Astrocyte (in vitro differentiated cells and primary cell): ENCODE data around the gene ALKBH3. TPM values are rescaled to one million over a fixed set of nuclear protein-coding genes. Genes with fewer than 3 reads are reported as not detected.
A peak's percentile ranks its signal among the peaks of the same experiment; 100 is the strongest.

Experiments
- DNase-seq: peaks from one replicate; pipeline ENCODE4 v3.0.0-alpha.2; 2010; ENCODE audit warnings: low read depth
- FAIRE-seq: peaks from 2 replicates; lab custom pipeline; 2011; peaks lifted over from hg19 to GRCh38; lab: Jason Lieb, UNC
- H2AFZ ChIP-seq: 2 replicates; pipeline ENCODE4 v1.6.0; 2012; ENCODE audit warnings: low read depth, low read length, inconsistent platforms
- H3K27ac ChIP-seq: 2 replicates; pipeline ENCODE4 v1.5.1; 2011; ENCODE audit warnings: low read depth, low read length, inconsistent platforms
- H3K27me3 ChIP-seq: 2 replicates; pipeline ENCODE4 v1.6.0; 2011; ENCODE audit warnings: low read length, inconsistent platforms; ENCODE audit not compliant: insufficient read depth
- H3K36me3 ChIP-seq: 2 replicates; pipeline ENCODE4 v1.5.1; 2011; ENCODE audit warnings: low read length, inconsistent platforms; ENCODE audit not compliant: insufficient read depth
- H3K4me1 ChIP-seq: 2 replicates; pipeline ENCODE4 v1.5.1; 2011; ENCODE audit warnings: low read length, inconsistent platforms; ENCODE audit not compliant: insufficient read depth
- H3K4me2 ChIP-seq: 2 replicates; pipeline ENCODE4 v1.6.0; 2012; ENCODE audit warnings: low read length, inconsistent platforms
- H3K4me3 ChIP-seq: 2 replicates; pipeline ENCODE4 v1.5.1; 2011; ENCODE audit warnings: low read depth, mild to moderate bottlenecking, low read length, inconsistent platforms; ENCODE audit not compliant: insufficient read depth
- H3K79me2 ChIP-seq: 2 replicates; pipeline ENCODE4 v1.6.0; 2012; ENCODE audit warnings: mild to moderate bottlenecking, low read length, inconsistent platforms; ENCODE audit not compliant: insufficient read depth
- H3K9ac ChIP-seq: 2 replicates; pipeline ENCODE4 v1.6.0; 2012; ENCODE audit warnings: mild to moderate bottlenecking, low read length, inconsistent platforms
- H3K9me3 ChIP-seq: 2 replicates; pipeline ENCODE4 v1.5.1; 2012; ENCODE audit warnings: low read depth, mild to moderate bottlenecking, low read length, inconsistent platforms; ENCODE audit not compliant: insufficient read depth
- H4K20me1 ChIP-seq: 2 replicates; pipeline ENCODE4 v1.6.0; 2012; ENCODE audit warnings: low read length, inconsistent platforms; ENCODE audit not compliant: insufficient read depth
- H3K27ac Mint-ChIP-seq: one replicate; pipeline ENCODE4 v1.8.0; 2021; ENCODE audit warnings: mild to moderate bottlenecking, mixed read lengths; ENCODE audit not compliant: unreplicated experiment
- H3K27me3 Mint-ChIP-seq: one replicate; pipeline ENCODE4 v1.8.0; 2021; ENCODE audit warnings: low read depth, mixed read lengths; ENCODE audit not compliant: unreplicated experiment
- H3K36me3 Mint-ChIP-seq: one replicate; pipeline ENCODE4 v1.8.0; 2021; ENCODE audit warnings: low read depth, mixed read lengths; ENCODE audit not compliant: unreplicated experiment
- H3K4me1 Mint-ChIP-seq: one replicate; pipeline ENCODE4 v1.8.0; 2021; ENCODE audit warnings: low read depth, mixed read lengths; ENCODE audit not compliant: unreplicated experiment
- H3K4me3 Mint-ChIP-seq: one replicate; pipeline ENCODE4 v1.8.0; 2021; ENCODE audit warnings: mild to moderate bottlenecking, moderate library complexity, mixed read lengths; ENCODE audit not compliant: unreplicated experiment
- H3K9me3 Mint-ChIP-seq: one replicate; pipeline ENCODE4 v1.8.0; 2021; ENCODE audit warnings: mild to moderate bottlenecking, mixed read lengths; ENCODE audit not compliant: unreplicated experiment
- EZH2 ChIP-seq: IDR thresholded peaks from 2 replicates; pipeline ENCODE4 v1.6.1; 2012; ENCODE audit warnings: mild to moderate bottlenecking, low read length, inconsistent platforms; ENCODE audit not compliant: insufficient read depth
- total RNA-seq: library from RNA; stranded (reverse); gene quantifications from 2 replicates; pipeline ENCODE4 v1.2.1, GENCODE V29; 2021
- TF ChIP-seq, protein P1 (sequence below): IDR thresholded peaks from 2 replicates; pipeline ENCODE4 v1.5.1; 2011; ENCODE audit warnings: low read depth, mild to moderate bottlenecking, inconsistent platforms, low read length, moderate library complexity; ENCODE audit not compliant: insufficient read depth

The ALKBH3 gene
- total RNA-seq, 1 donor from 2014 or later, result 30.5 TPM

DNA sequence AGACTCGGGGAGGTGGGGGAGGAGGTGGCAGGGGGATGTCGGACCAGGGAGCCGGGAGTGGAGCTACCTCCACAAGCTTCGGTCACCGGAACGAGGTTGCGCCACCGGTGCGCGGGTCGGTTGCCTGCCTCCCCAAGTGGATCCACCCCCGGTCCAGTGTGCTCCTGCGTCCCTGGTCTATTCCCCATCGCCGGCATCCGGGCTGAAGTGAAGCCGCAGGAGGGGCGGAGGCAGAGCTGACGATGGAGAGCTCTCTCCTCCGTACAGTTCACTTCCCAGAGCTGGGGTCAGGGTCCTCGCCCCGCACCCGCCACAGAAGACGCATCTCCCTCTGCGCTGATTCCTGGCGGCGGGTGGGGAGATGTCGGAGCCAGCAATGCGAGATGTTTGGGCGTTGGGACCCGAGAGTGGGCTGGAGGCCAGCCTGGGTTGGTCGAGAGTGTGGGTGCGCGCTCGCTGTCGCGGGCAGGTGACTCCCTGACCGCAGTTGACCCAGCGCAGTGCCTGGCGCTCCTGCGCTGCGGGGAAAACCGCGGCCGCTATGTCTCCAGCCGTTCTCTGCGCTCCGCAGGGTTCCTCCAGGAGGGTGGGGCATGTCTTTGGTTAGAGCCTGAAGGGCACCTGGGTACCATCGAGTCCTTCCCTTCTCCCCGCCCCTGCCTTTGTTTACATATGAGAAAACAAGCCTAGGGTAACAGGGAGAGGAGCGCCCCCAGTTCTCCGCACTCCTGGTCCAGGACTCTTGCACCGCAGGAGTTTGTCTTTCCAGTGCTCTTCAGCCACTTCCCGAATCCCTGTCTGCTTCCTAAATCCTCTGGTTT is 63.5 kb downstream of the ALKBH3 start:
- H3K4me2 ChIP-seq, result peak overlapping the region; percentile 86
- Mint-ChIP-seq H3K4me1 (peaks cover 5% of the 10 kb centered on the region), H3K9me3 (peaks cover 2% of the 10 kb centered on the region), H3K36me3 (no peaks in the 10 kb centered on the region), H3K27ac (no peak overlapping the region), H3K27me3 (peaks cover 48% of the 10 kb centered on the region), H3K4me3 (peak overlapping the region; percentile 94)
- no peaks in the 10 kb centered on the region for H3K9me3 ChIP-seq
- peaks cover 10% of the 10 kb centered on the region for H4K20me1 ChIP-seq
- H3K4me3 ChIP-seq, result peak overlapping the region; percentile 62
- H3K4me1 ChIP-seq, result peaks cover 15% of the 10 kb centered on the region
- H3K9ac ChIP-seq, result peak overlapping the region; percentile 73
- no peak for FAIRE-seq
- no peaks in the 10 kb centered on the region for H3K79me2 ChIP-seq
- H3K27ac ChIP-seq, result no peak overlapping the region
- H2AFZ ChIP-seq, result peak overlapping the region; percentile 10
- peaks cover 46% of the 10 kb centered on the region for H3K27me3 ChIP-seq
- H3K36me3 ChIP-seq, result no peaks in the 10 kb centered on the region
- TF ChIP-seq, protein P1, sequence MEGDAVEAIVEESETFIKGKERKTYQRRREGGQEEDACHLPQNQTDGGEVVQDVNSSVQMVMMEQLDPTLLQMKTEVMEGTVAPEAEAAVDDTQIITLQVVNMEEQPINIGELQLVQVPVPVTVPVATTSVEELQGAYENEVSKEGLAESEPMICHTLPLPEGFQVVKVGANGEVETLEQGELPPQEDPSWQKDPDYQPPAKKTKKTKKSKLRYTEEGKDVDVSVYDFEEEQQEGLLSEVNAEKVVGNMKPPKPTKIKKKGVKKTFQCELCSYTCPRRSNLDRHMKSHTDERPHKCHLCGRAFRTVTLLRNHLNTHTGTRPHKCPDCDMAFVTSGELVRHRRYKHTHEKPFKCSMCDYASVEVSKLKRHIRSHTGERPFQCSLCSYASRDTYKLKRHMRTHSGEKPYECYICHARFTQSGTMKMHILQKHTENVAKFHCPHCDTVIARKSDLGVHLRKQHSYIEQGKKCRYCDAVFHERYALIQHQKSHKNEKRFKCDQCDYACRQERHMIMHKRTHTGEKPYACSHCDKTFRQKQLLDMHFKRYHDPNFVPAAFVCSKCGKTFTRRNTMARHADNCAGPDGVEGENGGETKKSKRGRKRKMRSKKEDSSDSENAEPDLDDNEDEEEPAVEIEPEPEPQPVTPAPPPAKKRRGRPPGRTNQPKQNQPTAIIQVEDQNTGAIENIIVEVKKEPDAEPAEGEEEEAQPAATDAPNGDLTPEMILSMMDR, result no peak
- peak; percentile 94 for TF ChIP-seq EZH2
- DNase-seq, result peak; percentile 56

DNA sequence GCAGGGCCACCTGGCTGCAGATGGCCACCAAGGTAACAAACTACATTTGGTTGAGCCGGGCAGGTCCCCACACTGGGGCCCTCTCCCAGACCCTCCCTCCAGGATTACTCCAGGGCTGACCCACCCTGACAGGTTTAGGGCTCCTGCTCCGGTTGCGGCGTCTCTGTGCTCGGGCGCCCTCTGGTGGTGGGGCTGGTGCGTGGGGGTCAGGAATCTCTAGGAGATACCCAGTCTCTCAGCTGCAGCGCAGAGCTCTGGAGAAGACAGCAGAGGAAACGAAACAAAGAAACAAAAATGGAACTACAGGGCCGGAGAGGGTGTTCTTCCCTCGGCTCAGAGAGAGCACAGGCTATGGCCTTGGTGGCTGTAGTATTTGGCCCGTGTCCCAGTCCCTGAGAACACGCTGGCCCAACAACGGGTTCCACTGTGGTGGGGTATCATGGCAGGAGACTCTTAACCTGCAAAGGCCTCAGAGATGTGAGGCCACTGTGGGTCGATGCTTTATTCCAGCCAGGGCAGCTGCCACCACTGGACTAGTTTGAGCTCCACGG is 64.2 kb downstream of the ALKBH3 start:
- Mint-ChIP-seq H3K9me3 (peaks cover 2% of the 10 kb centered on the region), H3K27ac (no peak overlapping the region), H3K36me3 (no peaks in the 10 kb centered on the region), H3K4me1 (peaks cover 5% of the 10 kb centered on the region), H3K27me3 (peaks cover 49% of the 10 kb centered on the region), H3K4me3 (peak overlapping the region; percentile 94)
- H3K36me3 ChIP-seq, result no peaks in the 10 kb centered on the region
- peaks cover 46% of the 10 kb centered on the region for H3K27me3 ChIP-seq
- no peak overlapping the region for H3K27ac ChIP-seq
- DNase-seq (no peak), FAIRE-seq (no peak)
- H3K4me3 ChIP-seq, result no peak overlapping the region
- no peaks in the 10 kb centered on the region for H3K9me3 ChIP-seq
- H4K20me1 ChIP-seq, result peaks cover 10% of the 10 kb centered on the region
- no peak overlapping the region for H3K9ac ChIP-seq
- peaks cover 15% of the 10 kb centered on the region for H3K4me1 ChIP-seq
- no peaks in the 10 kb centered on the region for H3K79me2 ChIP-seq
- no peak for TF ChIP-seq EZH2
- TF ChIP-seq, protein P1, result peak; percentile 51
- H3K4me2 ChIP-seq, result peak overlapping the region; percentile 86
- no peak overlapping the region for H2AFZ ChIP-seq
